Activated CD8-positive, alpha-beta memory T cell treated with anti-CD3 and anti-CD28 coated beads, Interleukin-2, amount 50 U/mL, for 24 hours (primary cell): ENCODE results near the gene ADGRE2.
"Not testable (repeated sequence)": the region's sequence is repeated elsewhere in the genome, so short reads cannot be mapped to it uniquely, and the experiment has no call there.

ENCODE experiments used
- DNase-seq: peaks from one replicate; pipeline ENCODE4 v3.0.0-alpha.2; 2020; ENCODE audit errors: extremely low read depth

Gene ADGRE2

GRCh38 chr19:14779151-14779550, 791 bp upstream of the ADGRE2 start:
- DNase-seq = no peak

DNA sequence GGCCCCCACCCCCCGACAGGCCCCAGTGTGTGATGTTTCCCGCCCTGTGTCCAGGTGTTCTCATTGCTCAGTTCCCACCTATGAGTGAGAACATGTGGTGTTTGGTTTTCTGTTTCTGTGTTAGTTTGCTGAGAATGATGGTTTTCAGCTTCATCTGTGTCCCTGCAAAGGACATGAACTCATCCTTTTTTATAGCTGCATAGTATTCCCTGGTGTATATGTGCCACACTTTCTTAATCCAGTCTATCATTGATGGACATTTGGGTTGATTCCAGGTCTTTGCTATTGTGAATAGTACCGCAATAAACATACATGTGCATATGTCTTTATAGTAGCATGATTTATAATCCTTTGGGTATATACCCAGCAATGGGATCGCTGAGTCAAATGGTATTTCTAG, 715 bp downstream of the ADGRE2 start:
- DNase-seq = not testable (repeated sequence)

GRCh38 chr19:14775869-14776586, 2.3 kb downstream of the ADGRE2 start:
- no peak for DNase-seq

DNA sequence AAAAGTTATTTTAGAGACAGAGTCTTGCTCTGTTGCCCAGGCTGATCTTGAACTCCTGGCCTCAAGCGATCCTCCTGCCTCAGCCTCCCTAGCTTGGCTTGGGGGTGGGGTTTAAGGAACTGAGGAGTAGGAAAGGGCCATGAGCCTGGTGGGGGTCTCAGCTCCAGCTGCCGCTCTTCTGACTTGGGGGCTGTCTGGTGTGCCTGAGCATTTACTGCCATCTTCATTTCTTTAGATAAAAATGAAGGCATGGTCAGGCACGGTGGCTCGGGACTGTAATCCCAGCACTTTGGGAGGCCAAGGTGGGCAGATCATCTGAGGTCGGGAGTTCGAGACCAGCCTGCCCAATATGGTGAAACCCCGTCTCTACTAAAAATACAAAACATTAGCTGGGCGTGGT, 3.0 kb downstream of the ADGRE2 start:
- not testable (repeated sequence) for DNase-seq

DNA sequence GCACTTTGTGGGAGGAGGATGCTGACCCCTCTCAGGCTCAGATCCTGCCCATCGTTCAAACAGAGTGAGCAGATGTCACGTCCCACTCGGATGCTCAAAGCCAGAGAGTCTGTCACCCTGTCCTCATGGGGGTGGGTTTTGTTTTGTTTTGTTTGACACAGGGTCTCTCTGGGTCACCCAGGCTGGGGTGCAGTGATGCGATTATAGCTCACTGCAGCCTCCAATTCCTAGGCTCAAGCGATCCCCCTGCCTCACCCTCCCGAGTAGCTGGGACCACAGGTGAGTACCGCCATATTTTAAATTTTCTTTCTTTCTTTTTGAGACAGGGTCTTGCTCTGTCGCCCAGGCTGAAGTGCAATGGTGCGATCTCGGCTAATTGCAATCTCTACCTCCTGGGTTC, 4.0 kb downstream of the ADGRE2 start:
- DNase-seq = no peak

- DNase-seq = not testable (repeated sequence)
Observed at GRCh38 chr19:14773722-14774121, 4.6 kb downstream of the ADGRE2 start.

- no peak for DNase-seq
Observed at GRCh38 chr19:14772995-14773394, 5.4 kb downstream of the ADGRE2 start.

DNA sequence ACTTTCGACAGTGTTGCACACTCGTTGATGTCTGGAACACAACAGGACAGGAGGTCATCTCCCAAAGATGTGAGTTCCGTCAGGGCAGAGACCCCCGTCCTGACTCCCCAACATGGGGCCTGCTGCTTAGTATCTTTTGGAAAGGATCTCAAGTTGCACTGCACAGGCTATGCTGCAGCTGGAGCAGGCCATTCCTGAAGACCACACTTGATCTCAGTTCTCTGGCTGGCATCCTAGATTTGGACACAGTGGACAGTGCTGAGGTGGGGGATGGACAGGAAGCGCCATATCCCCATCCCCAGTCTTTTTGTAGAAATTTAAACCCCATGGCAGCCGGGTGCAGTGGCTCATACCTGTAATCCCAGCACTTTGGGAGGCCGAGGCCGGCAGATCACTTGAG, 5.9 kb downstream of the ADGRE2 start:
- DNase-seq = no peak

DNA sequence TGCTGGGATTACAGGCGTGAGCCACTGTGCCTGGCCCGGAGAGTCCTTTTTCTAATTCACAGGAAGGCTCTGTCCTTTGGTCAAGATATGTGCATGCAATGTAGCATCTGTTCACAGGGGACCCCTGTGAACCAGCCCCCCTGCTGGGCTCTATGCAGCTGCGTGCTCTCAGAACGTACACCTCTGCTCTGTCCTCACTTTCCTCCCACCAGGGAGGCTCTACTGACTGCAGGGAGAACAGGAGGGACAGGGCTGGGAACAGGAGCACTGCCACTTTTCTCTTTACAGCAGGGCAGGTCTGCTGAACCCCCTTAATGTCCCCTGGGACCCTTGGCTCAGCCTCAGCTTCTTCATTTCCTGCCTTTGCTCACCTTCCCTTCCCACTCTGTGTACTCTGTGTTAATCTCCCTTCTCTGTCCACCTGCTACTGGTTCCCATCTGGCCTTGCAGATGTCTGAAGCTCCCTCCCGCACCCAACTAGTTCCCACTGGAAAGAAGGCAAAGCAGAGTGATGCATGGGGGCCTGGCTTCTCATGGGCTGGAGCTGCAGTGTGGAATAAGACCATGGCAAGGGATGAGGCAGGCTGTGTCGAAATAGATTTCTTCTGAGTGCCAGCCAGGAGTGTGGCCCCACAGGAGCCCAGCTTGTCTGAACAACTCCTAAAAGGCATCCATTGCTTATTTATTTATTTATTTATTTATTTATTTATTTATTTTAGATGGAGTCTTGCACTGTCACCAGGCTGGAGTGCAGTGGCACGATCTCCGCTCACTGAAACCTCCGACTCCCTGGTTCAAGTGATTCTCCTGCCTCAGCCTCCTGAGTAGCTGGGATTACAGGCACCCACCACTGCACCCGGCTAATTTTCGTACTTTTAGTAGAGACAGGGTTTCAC, 7.2 kb downstream of the ADGRE2 start:
- no peak for DNase-seq

GRCh38 chr19:14770136-14770535, 8.2 kb downstream of the ADGRE2 start:
- DNase-seq = no peak

DNA sequence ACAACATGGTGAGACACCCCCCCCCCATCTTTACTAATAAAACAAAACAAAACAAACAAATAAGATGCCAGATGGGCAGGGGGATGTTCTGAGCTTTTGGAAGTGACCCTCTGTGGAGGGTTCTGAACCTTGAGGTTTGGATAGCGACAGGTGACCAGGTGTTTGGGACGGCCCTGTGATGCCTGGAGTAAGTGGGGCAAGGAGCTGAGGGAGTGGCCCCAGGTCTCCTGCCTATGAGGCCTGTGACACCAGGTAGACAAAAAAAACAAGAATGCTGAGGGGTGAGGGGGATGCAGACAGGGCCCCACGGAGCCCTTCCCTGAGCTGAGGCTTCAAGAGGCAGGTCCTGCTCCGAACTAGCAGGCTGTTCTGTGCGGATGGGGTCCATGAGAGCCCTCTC, 9.2 kb downstream of the ADGRE2 start:
- DNase-seq = no peak

GRCh38 chr19:14768001-14768400, 10.4 kb downstream of the ADGRE2 start:
- no peak for DNase-seq

DNA sequence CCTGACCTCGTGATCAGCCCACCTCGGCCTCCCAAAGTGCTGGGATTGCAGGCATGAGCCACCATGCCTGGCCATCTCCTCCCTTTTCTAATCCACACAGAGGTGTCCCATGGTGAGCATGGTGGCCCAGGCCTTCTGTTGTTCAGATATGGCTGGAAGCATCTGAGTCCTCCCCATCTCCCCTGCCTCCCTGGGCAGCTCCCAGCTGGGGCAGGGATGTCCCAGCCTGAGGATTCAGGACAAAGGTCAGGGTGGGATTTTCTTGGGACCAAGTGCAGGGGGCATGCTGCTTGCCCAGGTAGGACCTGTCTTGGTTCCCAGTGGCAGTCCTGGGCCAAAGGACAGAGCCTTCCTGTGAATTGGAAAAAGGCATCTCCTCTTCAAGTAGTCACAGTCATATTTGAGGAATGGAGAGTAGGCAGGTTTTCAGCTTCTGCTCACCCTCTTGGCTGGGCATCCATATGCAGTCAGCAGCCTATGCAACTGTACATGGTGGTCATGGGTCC, 10.8 kb downstream of the ADGRE2 start:
- no peak for DNase-seq

DNA sequence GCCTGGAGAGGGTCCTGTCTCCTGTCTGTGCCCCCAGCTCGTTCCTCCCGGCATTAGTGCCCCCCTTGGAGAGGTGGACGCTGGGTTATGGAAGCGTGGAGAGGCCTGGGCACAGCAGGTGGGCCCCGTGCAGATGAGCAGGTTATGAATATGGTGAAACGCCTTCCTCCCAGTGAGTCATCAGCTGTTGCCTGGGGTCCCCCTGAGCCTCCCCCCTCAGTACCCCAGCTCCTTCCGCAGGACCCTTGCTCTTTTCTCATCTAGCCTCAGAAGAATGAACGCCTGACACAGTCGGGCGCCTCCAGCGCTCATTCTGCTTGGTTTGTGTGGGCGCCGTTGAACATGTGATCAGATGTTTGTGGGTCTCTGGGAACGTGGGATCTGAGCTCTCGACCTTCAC, 12.5 kb downstream of the ADGRE2 start:
- not testable (repeated sequence) for DNase-seq

- not testable (repeated sequence) for DNase-seq
Observed at GRCh38 chr19:14765403-14765802, 13.0 kb downstream of the ADGRE2 start.

DNA sequence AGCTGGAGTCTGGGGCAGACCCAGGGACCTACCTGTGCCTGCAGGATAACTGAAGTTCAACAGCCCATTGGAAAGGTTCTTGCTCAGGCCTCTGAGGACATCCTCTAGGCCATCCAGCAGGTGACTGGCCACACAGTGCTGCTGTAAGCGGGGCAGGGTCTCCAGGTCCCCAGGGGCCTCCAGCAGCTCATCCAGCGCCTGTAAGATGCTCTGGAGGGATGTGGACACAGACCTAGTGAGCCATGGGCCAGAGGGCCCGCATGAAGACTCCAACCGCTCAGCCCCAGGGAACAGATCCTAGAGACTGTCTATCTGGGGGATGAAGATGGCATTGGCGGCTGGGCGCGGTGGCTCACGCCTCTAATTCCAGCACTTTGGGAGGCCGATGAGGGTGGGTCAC, 14.0 kb downstream of the ADGRE2 start:
- no peak for DNase-seq

DNA sequence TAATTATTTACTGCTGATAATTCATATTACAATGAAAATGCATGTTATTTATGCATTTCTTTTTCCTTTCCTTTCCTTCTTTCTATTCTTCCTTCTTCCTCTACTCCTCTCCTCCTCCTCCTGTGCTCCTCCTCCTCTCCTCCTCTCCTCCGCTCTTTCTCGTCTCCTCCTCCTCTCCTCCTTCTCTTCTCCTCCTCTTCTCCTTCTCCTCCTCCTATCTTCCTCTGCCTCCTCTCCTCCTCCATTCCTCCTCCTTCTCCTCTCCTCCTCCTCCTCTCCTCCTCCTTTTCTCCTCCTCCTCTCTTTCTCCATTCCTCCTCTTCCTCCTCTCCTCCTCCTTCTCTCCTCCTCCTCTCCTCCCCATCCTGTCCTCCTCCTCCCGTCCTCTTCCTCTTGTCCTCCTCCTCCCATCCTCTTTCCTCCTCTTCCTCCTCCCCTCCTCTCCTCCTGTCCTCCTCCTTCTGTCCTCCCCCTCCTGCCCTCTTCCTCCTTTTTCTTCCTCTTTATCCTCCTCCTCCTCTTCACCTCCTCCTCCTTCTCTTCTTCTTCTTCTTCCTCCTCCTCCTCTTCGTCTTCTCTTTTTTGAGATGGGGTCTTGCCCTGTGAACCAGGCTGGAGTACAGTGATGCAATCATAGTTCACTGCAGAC, 14.7 kb downstream of the ADGRE2 start:
- no peak for DNase-seq

DNA sequence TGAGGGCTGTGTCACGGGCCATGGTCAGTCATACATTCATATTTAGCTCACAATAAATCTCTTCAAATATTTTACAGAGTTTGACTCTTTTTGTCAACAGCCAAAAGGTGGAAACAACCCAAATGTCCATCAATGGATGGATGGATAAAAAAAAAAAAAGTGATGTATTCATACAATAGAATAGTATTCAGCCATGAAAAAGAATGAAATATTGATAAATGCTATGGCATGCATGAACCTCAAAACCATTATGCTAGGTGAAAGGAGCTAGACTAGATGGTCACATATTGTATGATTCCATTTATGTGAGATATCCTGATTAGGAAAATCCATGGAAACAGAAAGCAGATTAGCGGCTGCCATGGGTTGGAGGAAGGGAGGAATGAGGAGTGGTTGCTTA, 16.2 kb downstream of the ADGRE2 start:
- no peak for DNase-seq

- no peak for DNase-seq
Observed at GRCh38 chr19:14761607-14762006, 16.8 kb downstream of the ADGRE2 start.

DNA sequence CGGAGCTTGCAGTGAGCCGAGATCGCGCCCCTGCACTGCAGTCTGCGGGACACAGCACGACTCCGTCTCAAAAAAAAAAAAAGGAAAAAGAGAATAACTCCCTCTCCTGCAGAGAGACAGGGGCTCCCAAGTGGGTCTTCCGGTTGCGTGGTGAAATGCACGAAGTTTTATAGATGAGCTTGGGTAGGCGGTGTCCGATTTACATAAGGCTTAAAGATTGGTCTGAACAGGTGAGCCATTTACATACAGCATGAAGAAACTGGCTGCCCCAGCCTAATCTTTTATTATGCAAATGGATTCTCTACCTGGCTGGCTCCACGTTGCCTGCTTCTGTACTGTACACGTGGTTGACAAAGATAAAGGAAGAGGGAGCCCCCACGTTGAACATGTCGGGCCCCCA, 19.5 kb downstream of the ADGRE2 start:
- DNase-seq = no peak

DNA sequence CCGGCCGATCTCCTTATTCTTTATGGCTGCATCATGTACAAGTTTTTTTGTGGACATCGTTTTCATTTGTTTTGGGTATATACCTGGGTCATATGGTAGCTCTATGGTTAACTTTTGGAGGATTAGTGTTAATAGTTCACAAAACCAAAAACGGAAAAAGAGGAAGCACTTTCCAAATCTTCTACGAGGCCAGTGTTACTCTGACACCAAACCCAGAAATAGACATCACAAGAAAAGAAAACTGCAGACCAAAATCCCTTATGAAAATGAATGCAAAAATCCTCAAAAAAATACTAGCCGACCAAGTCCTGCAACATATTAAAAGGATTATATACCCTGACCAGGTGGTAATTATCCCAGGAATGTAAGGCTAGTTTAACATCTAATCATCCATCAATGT, 29.8 kb downstream of the ADGRE2 start:
- no peak for DNase-seq

GRCh38 chr19:14746886-14747285, 31.5 kb downstream of the ADGRE2 start:
- no peak for DNase-seq
